Activated CD4-positive, CD25-positive, alpha-beta regulatory T cell treated with anti-CD3 and anti-CD28 coated beads, Interleukin-2, amount 50 U/mL, for 16 hours (primary cell): ENCODE data around the gene RAP1GAP2.
"Not testable (repeated sequence)": the region's sequence is repeated elsewhere in the genome, so short reads cannot be mapped to it uniquely, and the experiment has no call there.

Experiments used
- DNase-seq: peaks from one replicate; pipeline ENCODE4 v3.0.0-alpha.2; 2020; ENCODE audit warnings: low read depth, low spot score

Gene RAP1GAP2

DNA sequence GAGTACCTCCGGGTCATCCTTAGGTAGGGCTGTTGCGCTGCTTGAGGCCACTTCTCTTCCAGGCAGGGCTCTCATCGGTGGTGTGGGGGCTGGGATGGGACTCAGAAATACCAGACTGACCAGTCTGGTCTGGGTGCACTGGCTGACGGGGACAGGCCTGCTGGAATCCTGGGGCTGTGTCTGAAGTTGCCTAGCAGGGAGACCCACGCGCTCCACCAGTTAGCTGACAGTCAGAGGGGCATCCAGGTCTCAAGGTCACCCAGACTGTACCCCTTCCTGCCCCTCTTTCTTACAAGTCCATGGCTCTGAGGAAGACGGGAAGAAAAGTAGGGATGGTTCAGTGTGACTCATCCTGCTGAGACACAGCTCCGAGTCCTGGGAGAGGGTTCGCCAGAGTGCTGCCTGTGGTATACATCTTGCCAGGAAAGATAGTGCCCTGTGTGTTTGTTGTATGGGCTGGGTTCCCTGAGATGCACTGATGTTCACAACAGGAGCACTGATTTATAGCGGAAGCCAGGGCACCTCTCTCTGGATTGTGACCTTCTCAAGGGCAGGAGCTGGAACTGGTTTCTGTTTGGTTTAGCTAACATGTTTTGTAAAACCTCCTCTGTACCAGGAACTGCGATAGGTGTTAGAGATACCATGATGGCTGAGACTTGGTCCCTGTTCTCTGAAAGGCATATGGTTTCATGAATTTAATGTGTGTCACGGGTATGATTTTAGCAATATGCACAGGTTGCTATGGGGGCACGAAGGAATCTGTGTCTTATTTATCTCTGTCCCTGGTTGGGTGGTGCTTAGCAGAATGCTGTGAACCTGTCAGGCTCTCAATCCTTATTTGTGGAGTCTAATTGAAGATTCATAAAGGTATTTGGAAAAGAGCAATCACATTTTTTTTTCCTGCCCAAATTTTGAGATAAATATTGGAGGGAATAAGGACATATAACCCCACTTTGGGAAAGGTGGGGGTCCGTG lies 169.7 kb downstream of the RAP1GAP2 start:
- DNase-seq: no peak

DNA sequence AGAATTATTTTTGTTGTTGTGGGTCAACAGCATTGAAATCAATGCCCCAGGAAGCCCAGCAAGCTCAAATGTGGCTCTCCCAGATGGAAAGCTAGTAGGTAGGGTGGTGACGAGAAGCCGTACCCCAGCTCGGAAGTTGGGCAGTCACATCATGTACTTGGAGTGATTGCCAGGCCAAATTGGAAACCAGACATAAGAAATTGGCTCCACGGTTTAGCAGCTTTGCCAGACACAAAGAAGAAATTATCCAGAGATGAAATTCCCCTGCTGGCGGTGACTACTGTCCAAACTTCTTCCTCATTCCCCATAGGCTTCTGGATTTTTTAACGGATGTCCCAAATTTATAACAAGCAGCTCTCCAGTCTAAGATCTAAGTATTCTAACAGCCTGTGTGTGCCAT lies 171.3 kb downstream of the RAP1GAP2 start:
- DNase-seq: no peak

DNA sequence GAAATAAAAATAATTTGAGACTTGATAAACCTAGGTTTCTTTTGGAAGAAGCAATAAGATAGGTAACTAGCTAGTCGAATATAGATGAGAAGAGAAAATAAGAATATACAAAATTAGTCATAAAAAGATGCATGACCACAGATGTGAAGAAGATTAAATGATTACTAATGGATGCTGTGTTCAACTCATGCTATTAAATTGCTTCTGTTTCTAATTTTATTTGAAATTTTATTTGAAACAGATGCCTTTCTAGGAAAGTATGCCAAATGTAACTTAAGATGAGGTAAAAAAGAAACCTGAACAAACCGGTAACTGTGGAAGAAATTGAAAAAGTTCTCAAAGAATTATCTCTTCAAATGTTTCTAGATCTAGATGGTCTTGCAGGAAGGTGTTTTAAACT lies 175.6 kb downstream of the RAP1GAP2 start:
- no peak for DNase-seq

DNA sequence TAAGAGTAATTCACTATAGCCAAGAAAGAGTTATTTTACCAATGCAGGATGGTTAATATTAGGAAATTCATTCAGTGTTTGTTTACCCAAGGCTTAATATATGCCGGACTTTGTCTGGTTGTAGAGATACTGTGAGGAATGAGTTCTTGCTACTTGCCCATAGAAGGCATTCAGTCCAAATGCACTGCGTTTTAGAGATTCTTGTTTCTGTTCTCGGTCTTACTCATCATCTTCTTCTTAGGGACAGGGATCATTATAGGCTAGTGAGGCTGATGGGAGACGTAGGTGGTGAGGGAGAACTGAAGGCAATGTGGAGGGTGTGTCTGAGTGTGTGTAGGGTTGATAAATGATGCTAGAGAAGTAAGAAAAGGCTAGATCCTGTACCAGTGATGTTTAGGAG lies 176.5 kb downstream of the RAP1GAP2 start:
- no peak for DNase-seq

DNA sequence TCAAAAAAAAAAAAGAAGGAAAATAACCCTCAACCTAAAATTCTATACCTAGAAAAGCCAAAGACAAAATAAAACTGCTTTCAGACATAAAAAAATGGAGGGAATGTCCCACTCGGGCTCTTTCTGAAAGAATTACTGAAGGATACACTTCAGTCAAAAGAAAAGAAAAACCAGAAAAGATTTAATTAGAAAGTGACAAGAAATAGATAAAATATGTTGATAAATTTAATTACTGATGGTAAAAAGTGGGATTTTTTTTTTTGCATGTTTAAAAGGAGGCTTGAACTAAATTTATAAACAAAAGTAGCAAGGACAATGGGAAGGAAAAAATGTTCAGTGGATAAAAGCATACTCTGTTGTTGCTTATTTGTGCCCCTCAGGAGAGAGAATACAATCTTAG lies 178.1 kb downstream of the RAP1GAP2 start:
- DNase-seq: no peak

DNA sequence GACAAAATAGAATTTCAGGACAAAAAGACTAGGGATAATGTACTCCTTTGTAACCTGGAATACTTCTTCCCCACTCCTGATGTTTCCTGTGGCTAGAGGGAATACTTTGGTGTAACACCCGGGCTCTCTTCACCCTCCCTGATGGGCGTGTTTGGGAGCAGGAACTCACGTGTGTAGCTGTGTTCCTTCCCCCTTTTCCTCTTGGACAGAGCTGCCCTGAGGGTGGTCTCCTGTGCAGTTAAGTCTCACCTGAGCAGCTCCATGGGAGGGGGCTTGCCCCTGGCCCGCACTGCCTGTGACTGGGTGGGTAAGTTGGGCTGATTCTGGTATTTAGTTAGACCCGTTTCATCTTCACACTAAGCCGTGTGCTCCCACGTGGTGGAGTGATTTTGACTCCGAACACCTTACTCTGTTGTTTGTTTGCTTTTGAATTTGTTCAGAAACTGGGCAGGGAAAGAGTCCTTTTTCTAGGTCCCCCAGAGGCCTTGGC lies 179.3 kb downstream of the RAP1GAP2 start:
- DNase-seq: no peak

DNA sequence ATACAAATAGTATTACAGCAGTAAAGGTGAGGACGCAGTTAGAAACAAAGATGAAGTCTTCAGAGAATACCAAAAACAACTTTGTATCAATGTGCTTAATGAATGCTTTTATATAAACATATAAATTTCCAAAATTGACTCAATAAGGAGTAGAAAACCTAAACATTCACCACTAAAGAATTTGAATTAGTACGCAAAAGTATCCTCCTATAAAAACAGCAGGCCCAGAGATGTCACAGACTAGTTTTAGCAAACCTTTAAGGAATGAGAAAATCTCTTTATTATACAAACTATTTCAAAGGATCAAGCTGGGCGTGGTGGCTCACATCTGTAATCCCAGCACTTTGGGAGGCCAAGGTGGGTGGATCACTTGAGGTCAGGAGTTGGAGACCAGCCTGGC lies 180.9 kb downstream of the RAP1GAP2 start:
- DNase-seq: no peak

DNA sequence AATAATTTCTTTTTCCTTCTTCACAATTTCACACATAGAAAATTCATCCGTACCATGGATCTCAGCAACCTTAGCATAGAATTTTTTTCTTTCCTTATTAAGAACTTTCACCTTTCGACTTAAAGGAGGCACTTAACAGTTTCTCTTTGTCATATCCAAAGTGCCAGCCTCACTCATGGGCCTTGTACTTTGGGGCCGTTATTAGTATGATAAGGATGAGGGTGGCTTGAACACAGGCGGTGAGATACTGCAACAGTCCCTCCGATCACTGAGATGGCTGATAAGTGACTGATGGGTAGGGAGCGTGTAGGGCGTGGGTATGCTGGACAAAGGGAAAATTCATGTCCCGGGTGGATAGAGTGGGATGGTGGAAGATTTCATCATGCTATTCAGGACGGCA lies 181.9 kb downstream of the RAP1GAP2 start:
- no peak for DNase-seq

DNA sequence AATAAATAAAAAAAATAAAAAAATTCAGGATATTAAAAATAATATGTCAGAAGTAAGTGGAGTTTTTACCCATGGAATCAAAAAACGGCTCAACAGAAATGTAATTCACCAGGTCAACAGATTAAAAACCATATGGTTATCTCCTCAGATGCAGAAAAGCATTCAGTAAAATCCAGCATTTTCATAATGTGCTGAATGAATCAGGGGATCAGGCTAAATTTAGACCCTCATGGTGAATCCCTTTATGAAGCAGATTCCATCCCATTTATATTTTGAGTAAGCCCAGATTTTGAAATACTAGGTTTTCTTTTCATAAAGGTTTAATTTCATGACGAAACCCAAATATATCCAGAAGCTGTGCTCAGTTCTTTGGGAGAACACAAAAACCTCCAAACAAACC lies 182.8 kb downstream of the RAP1GAP2 start:
- no peak for DNase-seq

DNA sequence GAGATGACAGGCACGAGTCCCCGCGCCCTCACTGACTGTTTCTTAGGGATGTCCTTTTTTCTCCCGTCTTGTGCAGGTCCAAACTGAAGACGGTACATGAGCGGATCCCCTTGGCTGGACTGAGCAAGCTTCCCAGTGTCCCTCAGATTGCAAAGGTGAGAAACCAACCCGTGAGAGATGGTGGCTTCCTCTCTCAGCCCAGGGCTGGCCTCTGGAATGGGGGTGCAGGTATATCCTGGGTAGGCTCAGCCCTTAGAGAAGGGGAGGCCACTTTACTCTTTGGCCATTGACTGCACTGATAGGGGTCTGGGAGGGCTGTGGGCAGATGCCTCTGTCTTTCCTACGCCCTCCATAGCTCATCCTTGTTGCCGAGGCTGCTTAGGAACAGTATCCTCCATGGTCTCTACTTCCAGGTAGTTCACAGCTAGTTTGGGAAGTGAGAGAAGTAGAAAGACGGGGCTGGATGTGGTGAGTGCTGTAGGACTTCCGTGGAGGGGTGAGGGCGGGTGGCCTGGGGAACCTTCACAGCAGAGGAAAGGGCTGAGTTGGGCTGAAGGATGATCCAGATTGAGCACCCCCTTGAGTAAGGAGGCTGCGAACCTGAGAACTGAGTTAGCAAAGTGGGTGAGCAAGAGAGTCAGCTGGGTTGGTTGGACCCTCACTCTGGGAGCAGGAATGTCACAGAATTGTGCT lies 184.1 kb downstream of the RAP1GAP2 start:
- DNase-seq: no peak

DNA sequence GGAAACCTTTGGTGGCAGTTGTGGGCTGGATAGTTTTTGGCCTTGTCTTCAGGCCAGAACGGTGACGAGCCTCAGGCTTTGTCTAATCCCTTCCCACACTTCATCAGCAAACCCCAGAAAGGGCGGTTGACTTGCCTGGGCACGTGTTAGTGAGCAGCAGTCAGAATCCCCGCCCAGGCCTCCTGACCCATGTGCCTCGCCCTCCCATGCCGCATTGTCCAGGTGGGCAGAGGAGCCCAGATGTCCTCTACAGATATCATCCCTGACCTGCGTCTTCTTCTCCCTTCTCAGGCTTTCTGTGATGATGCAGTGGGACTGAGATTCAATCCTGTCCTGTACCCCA lies 184.6 kb downstream of the RAP1GAP2 start:
- DNase-seq: no peak

DNA sequence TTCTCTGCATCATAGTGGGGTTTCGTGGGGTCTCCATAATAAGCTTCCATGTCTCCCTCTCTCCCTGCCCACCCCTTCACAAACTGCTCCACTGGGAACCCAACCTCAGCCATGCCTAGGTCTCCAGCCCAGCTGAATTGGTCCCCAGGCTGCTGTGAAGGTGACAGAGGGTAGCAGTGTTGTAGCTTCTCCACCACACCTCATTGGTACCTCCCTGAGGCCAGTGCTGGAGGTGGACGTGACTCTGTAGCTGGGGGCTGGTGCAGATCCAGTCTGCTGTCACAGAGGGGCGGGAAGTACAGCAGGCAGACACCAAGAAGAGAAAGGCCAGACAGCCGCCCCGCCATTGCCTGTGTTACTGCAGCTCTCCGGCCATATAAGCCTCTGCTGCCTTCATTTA lies 185.1 kb downstream of the RAP1GAP2 start:
- no peak for DNase-seq

DNA sequence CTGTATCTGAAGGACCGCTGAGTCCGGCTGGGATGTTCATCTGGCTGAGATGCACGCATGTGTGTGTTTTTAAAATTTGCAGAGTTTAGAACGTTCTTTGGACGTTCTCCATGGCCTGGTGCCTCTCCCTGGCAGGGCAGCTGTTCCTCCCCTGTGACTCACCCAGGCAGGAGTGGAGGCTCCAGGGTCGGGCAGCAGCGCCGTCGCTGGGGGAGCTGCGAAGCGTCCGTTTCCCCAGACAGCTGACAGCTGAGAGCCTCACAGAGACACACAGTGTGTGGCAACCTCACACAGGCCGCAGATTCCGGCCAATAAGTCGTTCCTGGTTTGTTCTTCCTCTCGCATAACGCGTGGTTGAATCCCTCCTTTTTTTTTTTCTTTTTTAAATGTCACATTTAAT lies 186.6 kb downstream of the RAP1GAP2 start:
- DNase-seq: no peak

DNA sequence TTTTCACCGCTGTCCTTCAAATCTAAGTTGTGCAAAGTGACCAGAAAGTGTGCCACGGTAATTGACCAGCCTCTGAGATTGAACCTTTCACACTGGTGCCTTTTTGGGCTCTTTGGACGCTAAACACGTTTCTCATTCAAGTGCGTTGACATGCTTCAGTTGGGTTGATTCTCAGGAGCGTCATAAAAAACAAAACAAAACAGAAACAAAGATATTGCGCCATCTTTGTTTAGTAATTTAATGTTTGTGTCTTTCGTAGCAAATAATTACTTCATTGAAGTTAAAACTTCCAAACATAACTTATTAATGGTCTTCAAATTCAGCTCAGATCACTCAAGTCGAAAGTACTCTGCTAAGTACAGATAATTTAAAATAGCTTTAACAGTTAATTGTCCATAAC lies 187.0 kb downstream of the RAP1GAP2 start:
- DNase-seq: no peak

DNA sequence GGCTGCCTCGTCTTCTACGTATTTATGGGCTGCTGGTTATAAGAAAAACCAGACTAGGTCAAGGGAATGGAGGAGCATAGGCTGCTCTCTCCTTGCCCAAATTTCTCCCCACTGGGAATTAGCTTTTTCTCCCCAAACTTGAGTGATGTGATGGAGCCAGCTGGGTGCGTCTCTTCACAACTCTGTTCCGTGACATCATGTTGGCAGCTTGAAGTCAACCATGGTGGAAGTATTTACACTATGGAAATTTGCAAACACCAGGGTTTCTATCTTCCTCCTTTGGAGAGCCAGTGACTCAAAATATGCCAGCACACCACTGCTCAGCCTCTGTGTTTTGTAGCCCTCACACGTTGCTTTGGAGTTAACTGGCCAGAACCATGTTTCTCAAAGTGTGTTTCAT lies 189.1 kb downstream of the RAP1GAP2 start:
- DNase-seq: no peak

DNA sequence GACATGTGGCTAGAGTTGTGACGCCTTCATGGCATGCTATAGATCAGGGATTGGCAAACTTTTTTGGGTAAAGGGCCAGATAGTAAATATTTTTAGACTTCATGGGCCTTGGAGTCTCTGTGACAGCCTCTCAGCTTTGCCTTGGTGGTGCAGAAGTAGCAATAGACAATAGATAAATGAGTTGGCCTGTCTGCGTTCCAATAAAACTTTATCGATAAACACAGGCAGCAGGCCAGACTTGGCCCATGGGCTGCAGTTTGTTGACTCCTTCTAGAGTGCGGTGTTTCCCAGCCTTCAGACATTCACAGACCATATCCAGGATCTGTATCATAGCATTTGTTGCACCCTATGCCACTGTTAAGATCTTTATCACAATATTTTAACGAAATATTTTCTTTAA lies 190.7 kb downstream of the RAP1GAP2 start:
- no peak for DNase-seq

DNA sequence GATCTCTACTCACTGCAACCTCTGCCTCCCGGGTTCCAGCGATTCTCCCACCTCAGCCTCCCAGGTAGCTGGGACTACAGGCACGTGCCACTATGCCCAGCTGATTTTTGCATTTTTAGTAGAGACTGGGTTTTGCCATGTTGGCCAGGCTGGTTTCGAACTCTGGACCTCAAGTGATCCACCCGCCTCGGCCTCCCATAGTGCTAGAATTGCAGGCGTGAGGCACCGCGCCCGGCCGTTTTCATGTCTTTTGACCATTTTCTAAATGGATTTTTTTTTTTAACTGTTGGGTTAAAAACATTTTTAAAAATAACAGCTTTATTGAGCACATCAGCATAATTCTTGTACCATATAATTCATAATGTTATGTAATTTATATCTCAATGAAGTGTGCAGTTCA lies 193.2 kb downstream of the RAP1GAP2 start:
- not testable (repeated sequence) for DNase-seq

DNA sequence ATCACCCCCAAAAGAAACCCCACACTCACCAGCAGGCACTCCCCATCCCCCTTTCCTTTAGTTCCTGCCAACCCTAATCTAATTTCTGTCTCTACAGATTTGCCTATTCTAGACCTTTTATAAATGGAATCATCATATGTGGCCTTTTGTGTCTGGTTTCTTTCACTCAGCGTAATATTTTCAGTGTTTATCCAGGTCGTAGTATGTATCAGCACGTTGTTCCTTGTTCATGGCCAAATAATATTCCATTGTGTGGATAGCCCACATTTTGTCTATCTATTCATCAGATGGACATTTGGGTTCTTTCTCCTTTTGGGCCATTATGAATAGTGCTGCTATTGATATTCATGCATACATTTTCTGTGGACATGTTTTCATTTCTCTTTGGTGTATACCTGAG lies 193.6 kb downstream of the RAP1GAP2 start:
- no peak for DNase-seq

DNA sequence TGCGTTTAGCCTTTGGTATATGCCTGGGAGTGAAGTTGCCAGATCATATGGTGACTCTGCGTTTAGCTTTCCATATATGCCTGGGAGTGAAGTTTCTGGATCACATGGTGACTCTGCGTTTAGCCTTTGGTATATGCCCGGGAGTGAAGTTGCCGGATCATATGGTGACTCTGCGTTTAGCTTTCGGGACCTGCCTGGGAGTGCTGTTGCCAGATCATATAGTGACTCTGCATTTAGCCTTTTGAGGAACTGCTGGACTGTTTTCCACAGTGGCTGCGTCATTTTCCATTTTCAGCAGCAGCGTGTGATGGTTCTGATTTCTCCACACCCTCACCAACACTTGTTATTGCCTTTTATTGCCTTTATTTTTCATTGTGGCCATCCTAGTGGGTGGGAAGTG lies 194.2 kb downstream of the RAP1GAP2 start:
- DNase-seq: no peak

DNA sequence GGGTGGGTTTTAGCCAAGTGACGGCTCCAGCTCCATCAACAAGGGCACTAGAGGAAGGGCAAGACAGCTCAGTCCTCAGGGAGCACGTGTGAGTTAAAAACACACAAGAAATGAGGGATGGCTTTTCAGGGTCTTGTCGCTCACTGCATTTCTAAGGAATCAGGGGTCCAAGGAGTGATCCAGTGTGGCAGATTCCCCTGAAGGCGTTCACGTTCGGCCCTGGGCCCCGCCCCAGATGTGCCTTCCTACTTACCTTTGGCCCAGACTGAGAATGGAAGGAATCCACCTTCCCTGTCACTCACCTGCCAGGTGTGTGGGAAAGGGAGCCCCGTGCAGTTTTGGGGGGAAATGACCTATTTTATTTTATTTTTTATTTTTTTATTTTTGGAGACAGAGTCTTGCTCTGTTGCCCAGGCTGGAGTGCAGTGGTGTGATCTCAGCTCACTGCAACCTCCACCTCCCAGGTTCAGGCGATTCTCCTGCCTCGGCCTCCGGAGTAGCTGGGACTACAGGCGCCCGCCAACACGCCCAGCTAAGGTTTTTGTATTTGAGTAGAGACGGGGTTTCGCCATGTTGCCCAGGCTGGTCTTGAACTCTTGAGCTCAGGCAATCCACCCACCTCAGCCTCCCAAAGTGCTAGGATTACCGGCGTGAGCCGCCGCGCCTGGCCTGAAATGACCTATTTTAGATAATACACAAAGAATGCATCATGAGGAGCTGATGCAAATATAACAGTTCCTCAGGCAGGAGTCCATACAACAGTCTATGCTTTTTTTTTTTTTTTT lies 195.3 kb downstream of the RAP1GAP2 start:
- DNase-seq: not testable (repeated sequence)

DNA sequence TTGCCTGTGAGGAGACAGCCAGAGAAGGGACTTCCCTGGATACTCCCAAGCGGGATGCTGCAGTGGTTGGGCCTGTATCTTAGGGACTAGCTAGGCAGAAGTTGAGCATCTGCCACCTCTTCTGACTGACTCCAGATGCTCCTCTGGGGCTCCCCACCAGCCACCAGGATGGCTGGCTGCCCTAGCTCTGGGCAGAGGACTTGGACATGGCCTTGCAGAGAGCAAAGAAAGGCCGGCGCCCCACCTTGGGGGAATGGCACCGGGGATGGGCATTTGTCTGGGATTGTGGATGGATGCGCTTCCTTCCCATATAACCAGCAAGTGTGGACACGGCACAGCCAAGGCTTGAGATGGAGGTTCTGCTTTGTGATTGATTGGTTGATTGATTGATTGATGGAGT lies 198.2 kb downstream of the RAP1GAP2 start:
- no peak for DNase-seq

DNA sequence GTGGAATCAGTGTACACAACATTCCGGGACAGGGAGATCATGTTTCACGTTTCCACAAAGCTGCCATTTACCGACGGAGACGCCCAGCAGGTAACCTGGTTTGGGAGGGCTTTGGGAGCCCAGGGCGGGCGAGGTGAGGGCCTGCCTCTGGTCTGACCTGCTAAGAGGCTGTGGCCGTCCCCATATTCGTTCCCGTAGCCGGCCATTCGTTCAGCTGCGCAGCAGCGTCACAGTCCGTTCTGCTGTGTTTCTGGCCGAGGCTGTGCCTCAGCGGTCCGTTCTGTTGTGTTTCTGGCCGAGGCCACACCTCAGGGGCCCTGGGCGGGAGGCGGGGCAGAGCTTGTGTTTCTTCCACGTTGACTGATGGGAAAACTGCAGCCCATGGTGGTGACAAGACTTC lies 199.1 kb downstream of the RAP1GAP2 start:
- DNase-seq: no peak
